Ishikawa (cell line): ENCODE results near the gene SUPT16H.

ENCODE experiments used
- CEBPB ChIP-seq: IDR thresholded peaks from 2 replicates; pipeline ENCODE4 v1.6.1; 2012
- CREB1 ChIP-seq: IDR thresholded peaks from 2 replicates; pipeline ENCODE4 v1.6.1; 2012; ENCODE audit warnings: low read depth
- EGR1 ChIP-seq: IDR thresholded peaks from 2 replicates; pipeline ENCODE4 v1.6.1; 2012
- EP300 ChIP-seq: IDR thresholded peaks from 2 replicates; pipeline ENCODE4 v1.6.1; 2012; ENCODE audit warnings: borderline replicate concordance
- FOXM1 ChIP-seq: IDR thresholded peaks from 2 replicates; pipeline ENCODE4 v1.6.1; 2012; ENCODE audit warnings: low read depth, borderline replicate concordance
- MAX ChIP-seq: IDR thresholded peaks from 2 replicates; pipeline ENCODE4 v1.6.1; 2012
- NFIC ChIP-seq: IDR thresholded peaks from 2 replicates; pipeline ENCODE4 v1.6.1; 2012
- RAD21 ChIP-seq: IDR thresholded peaks from 2 replicates; pipeline ENCODE4 v1.6.1; 2012; ENCODE audit warnings: low read depth
- REST ChIP-seq: IDR thresholded peaks from 2 replicates; pipeline ENCODE4 v1.6.1; 2012; ENCODE audit warnings: low read depth, mild to moderate bottlenecking
- TAF1 ChIP-seq: IDR thresholded peaks from 2 replicates; pipeline ENCODE4 v1.6.1; 2012; ENCODE audit warnings: low read depth, mild to moderate bottlenecking
- TCF12 ChIP-seq: IDR thresholded peaks from 2 replicates; pipeline ENCODE4 v1.6.1; 2012; ENCODE audit warnings: low read depth
- TEAD4 ChIP-seq: IDR thresholded peaks from 2 replicates; pipeline ENCODE4 v1.6.1; 2012
- USF1 ChIP-seq: IDR thresholded peaks from 2 replicates; pipeline ENCODE4 v1.6.1; 2012
- YY1 ChIP-seq: IDR thresholded peaks from 2 replicates; pipeline ENCODE4 v1.6.1; 2012; ENCODE audit warnings: low read depth
- ZBTB7A ChIP-seq: IDR thresholded peaks from 2 replicates; pipeline ENCODE4 v1.6.1; 2012; ENCODE audit warnings: low read depth

Gene SUPT16H

GRCh38 chr14:21308479-21309237, 75.2 kb downstream of the SUPT16H start:
- TF ChIP-seq EGR1 (0 out of 2 replicates have a peak, but pooled peaks have one; percentile 21), RAD21 (no peak), MAX (peak; percentile 97), YY1 (peak; percentile 93), USF1 (peak; percentile 70), FOXM1 (no peak), EP300 (no peak), TAF1 (no peak)

- TF ChIP-seq FOXM1: no peak
- TF ChIP-seq USF1: no peak
- no peak for TF ChIP-seq ZBTB7A
- TF ChIP-seq CREB1: no peak
- TF ChIP-seq MAX: no peak
- TF ChIP-seq YY1: no peak
- no peak for TF ChIP-seq RAD21
- TF ChIP-seq EGR1: no peak
- no peak for TF ChIP-seq TAF1
- no peak for TF ChIP-seq NFIC
- no peak for TF ChIP-seq CEBPB
- no peak for TF ChIP-seq TEAD4
These were observed 75.7 kb downstream of the SUPT16H start for GRCh38 chr14:21308132-21308478.

- no peak for TF ChIP-seq EP300
- TF ChIP-seq CEBPB: no peak
- TF ChIP-seq TCF12: no peak
- TF ChIP-seq TAF1: no peak
- no peak for TF ChIP-seq TEAD4
- no peak for TF ChIP-seq USF1
- no peak for TF ChIP-seq YY1
- TF ChIP-seq CREB1: no peak
- TF ChIP-seq NFIC: no peak
- TF ChIP-seq MAX: no peak
- TF ChIP-seq EGR1: no peak
- no peak for TF ChIP-seq FOXM1
These were observed 76.2 kb downstream of the SUPT16H start for GRCh38 chr14:21307637-21308036.

GRCh38 chr14:21302013-21302835, 81.6 kb downstream of the SUPT16H start:
- no peak for TF ChIP-seq REST
- no peak for TF ChIP-seq USF1
- TF ChIP-seq ZBTB7A: no peak
- TF ChIP-seq MAX: no peak
- no peak for TF ChIP-seq FOXM1
- no peak for TF ChIP-seq TCF12
- TF ChIP-seq CEBPB: no peak
- no peak for TF ChIP-seq TEAD4
- no peak for TF ChIP-seq CREB1
- TF ChIP-seq YY1: no peak
- no peak for TF ChIP-seq NFIC
- TF ChIP-seq EGR1: no peak
- no peak for TF ChIP-seq EP300
- TF ChIP-seq TAF1: no peak
- no peak for TF ChIP-seq RAD21
